ENCODE data around the gene ESRRA.
A peak's percentile ranks its signal among the peaks of the same experiment; 100 is the strongest.

The ESRRA gene

GRCh38 chr11:64349404-64349803 lies 44.1 kb downstream of the ESRRA start:
- H3K36me3 ChIP-seq (ENCODE audit: control insufficient read depth, insufficient read depth, low read length) = no peaks in the 10 kb centered on the region
- no peak overlapping the region for H3K9ac ChIP-seq (ENCODE audit: low read depth, low read length)
- no peak overlapping the region for H3K4me3 ChIP-seq (ENCODE audit: low read depth, low read length)
- H3K4me1 ChIP-seq (ENCODE audit: control insufficient read depth, insufficient read depth, low read length) = no peaks in the 10 kb centered on the region
- no peaks in the 10 kb centered on the region for H3K9me3 ChIP-seq (ENCODE audit: control insufficient read depth, insufficient read depth, low read length)
- H3K27ac ChIP-seq (ENCODE audit: low read depth, low read length) = no peak overlapping the region
- no peaks in the 10 kb centered on the region for H3K27me3 ChIP-seq (ENCODE audit: control insufficient read depth, insufficient read depth, low read length)

- H3K4me1 ChIP-seq (ENCODE audit: control insufficient read depth, insufficient read depth, low read length) = peaks cover 4% of the 10 kb centered on the region
- H3K27ac ChIP-seq (ENCODE audit: low read depth, low read length) = no peak overlapping the region
- H3K9ac ChIP-seq (ENCODE audit: low read depth, low read length) = no peak overlapping the region
- H3K36me3 ChIP-seq (ENCODE audit: control insufficient read depth, insufficient read depth, low read length) = no peaks in the 10 kb centered on the region
- H3K4me3 ChIP-seq (ENCODE audit: low read depth, low read length) = no peak overlapping the region
- H3K9me3 ChIP-seq (ENCODE audit: control insufficient read depth, insufficient read depth, low read length) = no peaks in the 10 kb centered on the region
- no peaks in the 10 kb centered on the region for H3K27me3 ChIP-seq (ENCODE audit: control insufficient read depth, insufficient read depth, low read length)
Measured at GRCh38 chr11:64351136-64351631, 45.9 kb downstream of the ESRRA start.

DNA sequence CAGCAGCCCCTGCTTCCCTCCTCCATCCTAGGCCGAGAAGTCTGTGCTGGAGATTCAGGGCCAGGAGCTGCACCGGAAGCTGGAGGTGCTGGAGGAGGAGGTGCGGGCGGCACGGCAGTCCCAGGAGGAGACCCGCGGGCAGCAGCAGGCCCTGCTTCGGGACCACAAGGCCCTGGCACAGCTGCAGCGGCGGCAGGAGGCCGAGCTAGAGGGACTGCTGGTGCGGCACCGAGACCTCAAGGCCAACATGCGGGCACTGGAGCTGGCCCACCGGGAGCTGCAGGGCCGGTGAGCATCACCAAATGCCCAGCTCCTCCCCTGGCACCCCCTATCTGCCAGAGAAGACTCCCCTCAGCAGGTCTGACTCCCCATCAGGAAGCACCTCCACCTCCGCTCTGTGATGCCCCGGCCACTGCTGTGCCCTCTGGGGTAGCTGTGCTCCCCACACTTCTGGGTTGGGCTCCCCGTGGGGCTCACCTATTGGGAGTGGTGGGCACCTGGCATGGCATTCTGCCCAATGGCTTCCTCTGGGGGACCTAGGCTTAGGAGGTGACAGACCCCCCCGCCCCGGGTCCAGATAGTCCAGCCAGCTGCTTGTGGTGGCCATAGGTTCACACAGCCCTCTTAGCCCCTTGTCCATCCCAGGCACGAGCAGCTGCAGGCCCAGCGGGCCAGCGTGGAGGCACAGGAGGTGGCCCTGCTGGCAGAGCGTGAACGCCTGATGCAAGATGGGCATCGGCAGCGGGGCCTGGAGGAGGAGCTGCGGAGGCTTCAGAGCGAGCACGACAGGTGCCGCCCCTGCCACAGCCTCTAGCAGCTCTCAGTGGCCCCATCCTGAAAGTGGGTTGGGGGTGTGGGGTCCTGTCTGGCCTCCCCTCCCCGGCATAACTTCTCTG lies 47.0 kb downstream of the ESRRA start:
- no peaks in the 10 kb centered on the region for H3K36me3 ChIP-seq (ENCODE audit: control insufficient read depth, insufficient read depth, low read length)
- no peaks in the 10 kb centered on the region for H3K27me3 ChIP-seq (ENCODE audit: control insufficient read depth, insufficient read depth, low read length)
- H3K9ac ChIP-seq (ENCODE audit: low read depth, low read length) = no peak overlapping the region
- no peak overlapping the region for H3K4me3 ChIP-seq (ENCODE audit: low read depth, low read length)
- H3K4me1 ChIP-seq (ENCODE audit: control insufficient read depth, insufficient read depth, low read length) = peaks cover 9% of the 10 kb centered on the region
- H3K27ac ChIP-seq (ENCODE audit: low read depth, low read length) = no peak overlapping the region
- no peaks in the 10 kb centered on the region for H3K9me3 ChIP-seq (ENCODE audit: control insufficient read depth, insufficient read depth, low read length)

DNA sequence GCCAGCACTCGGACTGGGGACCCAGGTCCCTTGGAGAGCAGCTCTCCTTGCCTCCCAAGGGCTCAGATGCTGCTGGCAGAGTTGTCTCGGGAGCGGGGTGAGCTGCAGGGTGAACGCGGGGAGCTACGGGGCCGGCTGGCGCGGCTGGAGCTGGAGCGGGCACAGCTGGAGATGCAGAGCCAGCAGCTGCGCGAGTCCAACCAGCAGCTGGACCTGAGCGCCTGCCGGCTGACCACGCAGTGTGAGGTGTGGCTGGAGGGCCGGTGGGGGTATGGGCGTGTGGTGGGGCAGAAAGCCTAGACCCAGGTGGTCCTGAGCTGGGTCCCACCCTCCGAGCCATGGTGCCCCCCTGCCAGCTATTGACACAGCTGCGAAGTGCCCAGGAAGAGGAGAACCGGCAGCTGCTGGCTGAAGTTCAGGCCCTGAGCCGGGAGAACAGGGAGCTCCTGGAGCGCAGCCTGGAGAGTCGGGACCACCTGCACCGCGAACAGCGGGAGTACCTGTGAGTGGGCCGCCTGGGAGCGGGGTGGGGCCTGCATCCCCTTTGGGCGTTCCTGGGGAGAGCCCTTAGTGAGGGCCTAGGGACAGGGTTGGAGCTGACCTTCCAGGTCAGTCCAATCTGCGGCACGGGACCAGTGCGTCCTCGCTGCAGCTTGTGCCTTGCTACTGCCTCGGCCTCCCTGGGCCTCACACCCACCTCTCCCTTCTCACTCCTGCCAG lies 47.8 kb downstream of the ESRRA start:
- Histone ChIP-seq H3K4me1 (ENCODE audit: control insufficient read depth, insufficient read depth, low read length) (peaks cover 13% of the 10 kb centered on the region), H3K27me3 (ENCODE audit: control insufficient read depth, insufficient read depth, low read length) (no peaks in the 10 kb centered on the region), H3K4me3 (ENCODE audit: low read depth, low read length) (no peak overlapping the region), H3K9ac (ENCODE audit: low read depth, low read length) (no peak overlapping the region), H3K27ac (ENCODE audit: low read depth, low read length) (no peak overlapping the region), H3K36me3 (ENCODE audit: control insufficient read depth, insufficient read depth, low read length) (no peaks in the 10 kb centered on the region), H3K9me3 (ENCODE audit: control insufficient read depth, insufficient read depth, low read length) (no peaks in the 10 kb centered on the region)

DNA sequence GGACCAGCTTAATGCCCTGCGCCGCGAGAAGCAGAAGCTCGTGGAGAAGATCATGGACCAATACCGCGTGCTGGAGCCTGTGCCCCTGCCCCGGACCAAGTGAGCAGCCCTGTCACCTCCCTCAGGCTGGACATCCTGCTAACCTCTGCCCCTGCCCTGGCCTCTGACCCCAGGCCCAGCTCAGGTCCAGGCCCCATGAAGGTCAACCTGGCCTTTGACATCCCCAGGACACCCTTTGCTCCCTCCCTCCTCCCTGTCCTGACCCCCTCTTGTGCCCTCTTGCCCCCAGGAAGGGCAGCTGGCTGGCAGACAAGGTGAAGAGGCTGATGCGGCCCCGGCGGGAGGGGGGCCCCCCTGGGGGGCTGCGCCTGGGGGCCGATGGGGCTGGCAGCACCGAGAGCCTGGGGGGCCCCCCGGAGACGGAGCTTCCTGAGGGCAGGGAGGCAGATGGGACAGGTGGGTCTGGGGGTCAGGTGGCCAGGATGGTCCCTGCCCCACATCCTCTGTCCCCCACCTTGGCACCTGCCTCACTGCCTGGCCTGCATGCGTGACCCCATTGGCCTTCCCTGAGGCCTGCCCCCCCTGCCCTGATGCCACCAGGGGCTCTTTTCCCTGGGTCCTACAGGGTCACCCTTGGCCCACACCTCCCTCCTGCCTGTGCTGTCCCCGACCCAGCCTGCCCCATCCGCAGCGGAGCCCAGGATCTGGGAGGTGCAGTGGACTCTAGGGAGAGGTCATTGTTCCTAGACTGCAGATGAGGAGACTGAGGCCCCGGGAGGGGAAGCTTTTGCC lies 48.6 kb downstream of the ESRRA start:
- Histone ChIP-seq H3K27ac (ENCODE audit: low read depth, low read length) (no peak overlapping the region), H3K4me1 (ENCODE audit: control insufficient read depth, insufficient read depth, low read length) (peaks cover 18% of the 10 kb centered on the region), H3K9me3 (ENCODE audit: control insufficient read depth, insufficient read depth, low read length) (no peaks in the 10 kb centered on the region), H3K9ac (ENCODE audit: low read depth, low read length) (no peak overlapping the region), H3K4me3 (ENCODE audit: low read depth, low read length) (no peak overlapping the region), H3K27me3 (ENCODE audit: control insufficient read depth, insufficient read depth, low read length) (no peaks in the 10 kb centered on the region), H3K36me3 (ENCODE audit: control insufficient read depth, insufficient read depth, low read length) (no peaks in the 10 kb centered on the region)

DNA sequence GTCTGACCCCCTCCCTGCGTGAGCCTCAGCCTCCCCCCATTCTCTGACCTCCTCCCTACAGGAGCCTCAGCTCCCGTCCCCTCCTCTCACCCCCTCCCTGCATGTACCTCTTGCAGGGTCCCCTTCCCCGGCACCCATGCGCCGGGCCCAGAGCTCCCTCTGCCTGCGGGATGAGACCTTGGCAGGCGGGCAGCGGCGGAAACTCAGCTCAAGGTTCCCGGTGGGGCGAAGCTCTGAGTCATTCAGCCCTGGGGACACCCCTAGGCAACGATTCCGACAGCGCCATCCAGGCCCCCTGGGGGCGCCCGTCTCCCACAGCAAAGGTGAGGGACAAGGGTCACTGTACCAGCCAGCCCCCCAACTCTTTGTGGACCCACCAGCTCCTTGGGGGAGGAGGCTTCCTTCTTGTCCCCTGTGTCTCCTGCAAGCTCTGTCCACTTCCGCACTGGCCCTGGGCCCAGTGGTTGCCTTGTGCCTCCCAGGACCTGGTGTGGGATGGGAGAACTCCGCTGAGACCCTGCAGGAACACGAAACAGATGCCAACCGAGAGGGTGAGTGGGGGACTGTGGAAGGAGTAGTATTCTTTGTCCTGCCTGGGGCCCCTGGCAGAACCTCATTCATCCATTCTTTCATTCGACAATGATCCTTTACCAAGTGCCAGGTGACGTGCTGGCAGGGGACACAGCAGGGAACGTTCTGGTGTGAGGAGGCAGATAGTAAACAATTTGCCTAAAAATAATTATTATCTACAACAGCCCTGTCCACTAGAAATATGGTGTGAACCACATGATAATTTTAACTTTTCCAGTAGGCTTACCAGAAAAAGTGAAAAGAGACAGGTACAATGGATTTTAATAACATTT lies 50.0 kb downstream of the ESRRA start:
- Histone ChIP-seq H3K27ac (ENCODE audit: low read depth, low read length) (peak overlapping the region; percentile 63), H3K36me3 (ENCODE audit: control insufficient read depth, insufficient read depth, low read length) (no peaks in the 10 kb centered on the region), H3K9me3 (ENCODE audit: control insufficient read depth, insufficient read depth, low read length) (no peaks in the 10 kb centered on the region), H3K9ac (ENCODE audit: low read depth, low read length) (peak overlapping the region; percentile 27; the same call in 1 of the 2 replicates), H3K27me3 (ENCODE audit: control insufficient read depth, insufficient read depth, low read length) (no peaks in the 10 kb centered on the region), H3K4me3 (ENCODE audit: low read depth, low read length) (peak overlapping the region; percentile 30; the same call in 1 of the 2 replicates), H3K4me1 (ENCODE audit: control insufficient read depth, insufficient read depth, low read length) (peaks cover 21% of the 10 kb centered on the region)

- no peaks in the 10 kb centered on the region for H3K9me3 ChIP-seq (ENCODE audit: control insufficient read depth, insufficient read depth, low read length)
- H3K9ac ChIP-seq (ENCODE audit: low read depth, low read length) = no peak overlapping the region
- no peaks in the 10 kb centered on the region for H3K27me3 ChIP-seq (ENCODE audit: control insufficient read depth, insufficient read depth, low read length)
- peaks cover 12% of the 10 kb centered on the region for H3K36me3 ChIP-seq (ENCODE audit: control insufficient read depth, insufficient read depth, low read length)
- no peak overlapping the region for H3K4me3 ChIP-seq (ENCODE audit: low read depth, low read length)
- peaks cover 21% of the 10 kb centered on the region for H3K4me1 ChIP-seq (ENCODE audit: control insufficient read depth, insufficient read depth, low read length)
- no peak overlapping the region for H3K27ac ChIP-seq (ENCODE audit: low read depth, low read length)
Measured at GRCh38 chr11:64356498-64357411, 51.4 kb downstream of the ESRRA start.

DNA sequence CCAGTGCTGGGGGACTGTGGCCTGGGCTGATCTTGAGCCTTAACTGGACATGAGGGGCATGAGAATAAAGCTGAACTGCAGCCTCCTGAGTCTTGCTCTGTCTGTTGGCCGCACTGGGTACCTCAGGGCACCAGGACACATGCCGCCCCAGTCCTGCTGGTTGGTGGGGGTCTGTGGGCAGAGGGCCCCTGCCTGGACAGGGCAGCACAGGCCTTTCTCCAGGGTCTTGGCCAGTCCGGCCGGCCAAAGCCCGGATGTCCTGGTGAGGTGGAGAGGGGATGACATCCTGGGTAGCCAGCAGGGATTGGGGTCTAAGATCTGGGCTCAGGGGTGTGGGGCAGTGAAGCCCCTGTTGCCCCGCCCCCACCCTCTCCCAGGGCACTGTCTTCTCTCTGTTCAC lies 52.1 kb downstream of the ESRRA start:
- no peak overlapping the region for H3K4me3 ChIP-seq (ENCODE audit: low read depth, low read length)
- no peaks in the 10 kb centered on the region for H3K9me3 ChIP-seq (ENCODE audit: control insufficient read depth, insufficient read depth, low read length)
- H3K9ac ChIP-seq (ENCODE audit: low read depth, low read length) = no peak overlapping the region
- peaks cover 18% of the 10 kb centered on the region for H3K36me3 ChIP-seq (ENCODE audit: control insufficient read depth, insufficient read depth, low read length)
- no peak overlapping the region for H3K27ac ChIP-seq (ENCODE audit: low read depth, low read length)
- peaks cover 21% of the 10 kb centered on the region for H3K4me1 ChIP-seq (ENCODE audit: control insufficient read depth, insufficient read depth, low read length)
- H3K27me3 ChIP-seq (ENCODE audit: control insufficient read depth, insufficient read depth, low read length) = no peaks in the 10 kb centered on the region

DNA sequence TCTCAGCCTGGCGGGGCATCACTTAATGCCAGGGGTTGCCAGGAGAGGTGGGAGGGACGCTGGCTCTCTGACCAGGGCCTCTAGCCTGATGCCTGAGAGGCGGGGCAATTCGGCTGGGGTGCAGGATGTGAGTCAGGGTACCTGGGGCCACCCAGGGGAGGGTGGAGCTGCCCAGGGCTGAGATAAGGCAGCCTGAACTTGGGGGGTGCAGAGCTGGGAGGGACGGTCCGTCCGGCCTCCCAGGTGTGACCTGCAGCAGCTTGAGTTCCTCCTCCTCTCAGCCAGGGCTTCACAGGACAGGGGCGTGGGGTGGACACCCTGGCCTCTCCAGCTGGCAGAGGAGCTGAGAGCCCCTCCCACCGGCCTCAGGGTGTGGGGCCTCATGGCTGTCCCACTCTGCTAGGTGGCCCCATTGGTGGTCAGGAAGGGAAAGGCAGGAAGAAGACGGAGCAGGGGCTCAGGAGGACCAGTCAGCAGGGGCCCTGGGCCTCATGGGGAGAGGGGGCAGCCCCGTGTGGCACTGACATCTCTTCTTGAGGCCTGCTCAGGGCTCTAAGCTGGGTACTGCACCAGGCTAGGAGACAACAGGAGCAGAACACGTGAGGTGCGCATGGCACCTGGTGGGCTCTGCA lies 52.7 kb downstream of the ESRRA start:
- Histone ChIP-seq H3K4me3 (ENCODE audit: low read depth, low read length) (no peak overlapping the region), H3K36me3 (ENCODE audit: control insufficient read depth, insufficient read depth, low read length) (peaks cover 22% of the 10 kb centered on the region), H3K27me3 (ENCODE audit: control insufficient read depth, insufficient read depth, low read length) (no peaks in the 10 kb centered on the region), H3K4me1 (ENCODE audit: control insufficient read depth, insufficient read depth, low read length) (peaks cover 21% of the 10 kb centered on the region), H3K9me3 (ENCODE audit: control insufficient read depth, insufficient read depth, low read length) (no peaks in the 10 kb centered on the region), H3K9ac (ENCODE audit: low read depth, low read length) (no peak overlapping the region), H3K27ac (ENCODE audit: low read depth, low read length) (no peak overlapping the region)
